ENCODE results near the gene SLC6A17.

DNA sequence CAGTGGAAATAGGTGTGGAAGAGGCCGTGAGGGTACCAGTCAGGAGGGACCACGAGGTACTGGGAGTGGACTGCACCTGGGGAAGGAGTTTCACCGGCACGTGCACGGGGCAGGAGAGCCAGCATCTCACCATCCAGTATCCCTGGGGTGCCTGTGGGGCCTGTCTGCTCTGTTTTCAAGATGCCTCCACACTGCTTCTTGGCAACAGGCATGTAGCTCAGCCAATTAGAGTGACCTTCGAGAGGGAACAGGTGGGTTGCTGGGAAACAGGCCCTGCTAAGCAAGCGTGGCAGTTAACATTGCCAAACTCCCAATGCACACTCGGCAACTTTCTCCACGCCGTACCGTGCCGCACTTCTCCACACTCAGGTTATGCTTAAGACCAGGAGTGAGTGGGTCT is 77.5 kb downstream of the SLC6A17 start:
- no peak for TF ChIP-seq POLR2A (IDR thresholded peaks at IDR 0.05)
- no peak for TF ChIP-seq CTCF (IDR thresholded peaks at IDR 0.05)

Measured in prostate gland (tissue), 2 donors.